ENCODE data around the gene TMEM141. TPM values are rescaled to one million over a fixed set of nuclear protein-coding genes. Genes with fewer than 3 reads are reported as not detected.
"Not testable (repeated sequence)": the region's sequence is repeated elsewhere in the genome, so short reads cannot be mapped to it uniquely, and the experiment has no call there.

The TMEM141 gene
- total RNA-seq, 1 donor from 2014 or later, result 69.8 TPM

DNA sequence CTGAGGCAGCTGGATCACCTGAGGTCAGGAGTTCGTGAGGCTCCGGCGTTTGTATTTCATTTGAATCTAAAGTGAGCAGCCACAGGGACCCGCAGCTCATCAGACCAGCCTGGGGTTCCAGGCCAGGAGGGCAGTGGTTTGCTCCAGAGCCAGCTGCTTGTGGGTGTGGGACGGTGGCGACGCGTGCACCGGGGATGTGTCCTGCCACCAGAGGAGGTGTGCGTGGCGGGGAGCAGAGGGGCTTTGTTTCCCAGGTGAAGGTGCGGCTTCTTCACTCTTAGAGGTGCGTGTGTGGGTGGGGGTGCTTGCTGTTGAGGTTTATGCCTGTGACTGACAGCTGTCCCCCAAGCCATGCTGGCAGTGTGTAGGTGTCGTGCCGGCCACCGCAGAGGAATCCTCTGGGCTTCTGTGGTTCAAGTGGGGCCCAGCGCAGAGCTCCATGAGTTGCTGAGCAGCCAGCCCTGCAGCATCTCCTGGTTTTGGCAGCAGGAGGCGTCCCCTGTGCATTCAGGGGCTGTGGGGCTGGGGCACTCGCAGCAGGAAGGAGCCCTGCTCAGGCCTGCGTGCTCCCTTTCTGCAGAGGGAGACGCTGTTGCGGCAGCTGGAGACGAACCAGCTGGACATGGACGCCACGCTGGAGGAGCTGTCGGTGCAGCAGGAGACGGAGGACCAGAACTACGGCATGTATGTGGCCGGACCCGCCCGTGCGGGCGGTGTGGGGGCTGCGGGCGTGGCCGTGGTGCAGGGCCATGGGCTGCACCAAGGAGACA is 44.2 kb downstream of the TMEM141 start:
- no peaks in the 10 kb centered on the region for H3K36me3 ChIP-seq (ENCODE audit: control insufficient read depth, insufficient read depth, low read length)
- H3K27me3 ChIP-seq (ENCODE audit: control insufficient read depth, insufficient read depth, low read length), result no peaks in the 10 kb centered on the region
- no peak overlapping the region for H3K4me3 ChIP-seq (ENCODE audit: low read depth, low read length)
- no peak for DNase-seq (ENCODE audit: low read depth)
- TF ChIP-seq, protein P1, sequence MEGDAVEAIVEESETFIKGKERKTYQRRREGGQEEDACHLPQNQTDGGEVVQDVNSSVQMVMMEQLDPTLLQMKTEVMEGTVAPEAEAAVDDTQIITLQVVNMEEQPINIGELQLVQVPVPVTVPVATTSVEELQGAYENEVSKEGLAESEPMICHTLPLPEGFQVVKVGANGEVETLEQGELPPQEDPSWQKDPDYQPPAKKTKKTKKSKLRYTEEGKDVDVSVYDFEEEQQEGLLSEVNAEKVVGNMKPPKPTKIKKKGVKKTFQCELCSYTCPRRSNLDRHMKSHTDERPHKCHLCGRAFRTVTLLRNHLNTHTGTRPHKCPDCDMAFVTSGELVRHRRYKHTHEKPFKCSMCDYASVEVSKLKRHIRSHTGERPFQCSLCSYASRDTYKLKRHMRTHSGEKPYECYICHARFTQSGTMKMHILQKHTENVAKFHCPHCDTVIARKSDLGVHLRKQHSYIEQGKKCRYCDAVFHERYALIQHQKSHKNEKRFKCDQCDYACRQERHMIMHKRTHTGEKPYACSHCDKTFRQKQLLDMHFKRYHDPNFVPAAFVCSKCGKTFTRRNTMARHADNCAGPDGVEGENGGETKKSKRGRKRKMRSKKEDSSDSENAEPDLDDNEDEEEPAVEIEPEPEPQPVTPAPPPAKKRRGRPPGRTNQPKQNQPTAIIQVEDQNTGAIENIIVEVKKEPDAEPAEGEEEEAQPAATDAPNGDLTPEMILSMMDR (IDR thresholded peaks at IDR 0.05; ENCODE audit: insufficient read depth, low read length, poor library complexity, severe bottlenecking), result no peak

DNA sequence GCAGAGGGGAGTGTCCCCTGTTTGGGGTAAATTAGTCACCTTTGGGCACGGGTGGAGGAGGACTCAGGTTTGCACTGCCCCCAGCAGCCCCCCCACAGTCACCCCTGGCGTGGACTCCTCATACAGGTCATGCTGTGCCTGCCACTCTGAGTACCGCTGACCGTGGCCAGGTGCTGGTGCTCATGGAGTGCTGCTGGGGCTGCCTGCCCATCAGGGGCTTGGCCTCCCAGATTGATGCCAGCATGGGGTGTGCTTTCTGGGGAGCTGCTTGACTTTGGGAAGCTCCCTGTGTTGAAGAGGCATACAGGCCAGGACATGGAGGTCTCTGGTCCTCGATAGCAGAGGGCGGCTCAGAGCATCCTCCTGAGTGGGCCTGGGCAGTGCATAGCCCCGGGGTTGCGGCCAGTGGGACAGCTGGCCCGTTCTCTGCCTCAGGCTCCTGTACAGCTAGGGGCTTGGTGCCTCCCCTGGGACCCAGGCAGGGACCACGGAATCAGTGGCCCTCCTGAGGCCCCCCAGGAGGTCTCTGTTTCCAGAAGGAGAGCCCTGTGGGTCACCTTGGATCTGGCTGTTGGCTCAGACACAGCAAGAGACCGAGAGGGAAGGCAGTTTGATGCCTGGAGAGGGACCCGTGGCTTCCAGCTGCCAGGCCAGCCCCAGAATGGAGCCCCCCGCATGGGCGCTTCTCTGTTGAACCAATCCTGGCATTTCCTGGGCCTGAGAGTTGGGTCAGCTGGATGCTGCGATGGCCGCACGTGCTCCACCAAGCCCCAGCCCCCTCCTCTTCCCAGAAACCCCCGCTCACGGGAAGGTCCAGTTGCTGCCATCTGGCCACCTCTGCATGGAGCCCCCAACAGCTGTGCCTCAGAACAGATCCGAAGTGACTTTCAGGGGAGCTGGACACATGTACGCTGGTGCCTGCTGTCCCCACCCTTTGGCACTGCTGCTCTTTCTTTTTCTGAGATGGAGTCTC is 45.1 kb downstream of the TMEM141 start:
- Histone ChIP-seq H3K36me3 (ENCODE audit: control insufficient read depth, insufficient read depth, low read length) (no peaks in the 10 kb centered on the region), H3K4me3 (ENCODE audit: low read depth, low read length) (no peak overlapping the region), H3K27me3 (ENCODE audit: control insufficient read depth, insufficient read depth, low read length) (no peaks in the 10 kb centered on the region)
- no peak for DNase-seq (ENCODE audit: low read depth)
- TF ChIP-seq, protein P1 (IDR thresholded peaks at IDR 0.05; ENCODE audit: insufficient read depth, low read length, poor library complexity, severe bottlenecking), result no peak

DNA sequence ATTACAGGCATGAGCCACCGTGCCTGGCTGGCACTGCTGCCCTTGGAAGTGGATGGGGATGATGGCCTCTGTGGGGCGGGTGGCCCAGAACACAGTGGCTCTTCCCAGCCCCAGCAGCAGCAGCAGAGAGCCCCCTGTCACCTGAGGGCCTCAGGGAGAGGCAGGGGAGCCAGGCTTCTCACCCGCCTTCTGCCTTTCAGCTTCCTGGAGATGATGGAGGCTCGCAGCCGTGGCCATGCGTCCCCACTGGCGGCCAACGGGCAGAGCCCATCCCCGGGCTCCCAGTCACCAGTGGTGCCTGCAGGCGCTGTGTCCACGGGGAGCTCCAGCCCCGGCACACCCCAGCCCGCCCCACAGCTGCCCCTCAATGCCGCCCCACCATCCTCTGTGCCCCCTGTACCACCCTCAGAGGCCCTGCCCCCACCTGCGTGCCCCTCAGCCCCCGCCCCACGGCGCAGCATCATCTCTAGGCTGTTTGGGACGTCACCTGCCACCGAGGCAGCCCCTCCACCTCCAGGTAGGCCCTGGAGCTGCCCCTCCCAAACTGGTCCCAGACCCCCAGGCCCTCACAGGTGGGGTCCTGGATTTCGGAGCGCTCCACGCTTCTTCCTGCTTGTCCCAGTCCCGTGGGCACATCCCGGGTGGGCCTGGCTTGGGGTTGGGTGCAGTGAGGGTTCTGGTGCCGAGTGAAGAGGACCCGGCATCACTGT is 46.2 kb downstream of the TMEM141 start:
- TF ChIP-seq, protein P1 (IDR thresholded peaks at IDR 0.05; ENCODE audit: insufficient read depth, low read length, poor library complexity, severe bottlenecking), result no peak
- Histone ChIP-seq H3K4me3 (ENCODE audit: low read depth, low read length) (no peak overlapping the region), H3K36me3 (ENCODE audit: control insufficient read depth, insufficient read depth, low read length) (no peaks in the 10 kb centered on the region), H3K27me3 (ENCODE audit: control insufficient read depth, insufficient read depth, low read length) (no peaks in the 10 kb centered on the region)
- no peak for DNase-seq (ENCODE audit: low read depth)

DNA sequence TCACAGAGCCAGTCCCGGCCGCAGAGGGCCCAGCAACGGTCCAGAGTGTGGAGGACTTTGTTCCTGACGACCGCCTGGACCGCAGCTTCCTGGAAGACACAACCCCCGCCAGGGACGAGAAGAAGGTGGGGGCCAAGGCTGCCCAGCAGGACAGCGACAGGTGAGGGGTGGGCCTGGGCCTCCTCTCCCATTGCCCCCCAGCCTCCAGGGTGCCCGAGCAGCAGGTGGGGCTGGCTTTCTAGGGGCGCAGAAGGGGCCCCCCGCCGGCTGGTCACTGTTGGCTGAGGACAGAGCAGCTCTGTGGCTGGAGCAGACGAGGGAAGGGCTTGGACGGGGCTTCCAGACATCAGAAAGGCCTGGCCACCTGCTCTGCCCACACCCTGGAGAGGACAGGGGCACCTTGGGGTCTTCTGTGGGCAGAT is 46.7 kb downstream of the TMEM141 start:
- H3K36me3 ChIP-seq (ENCODE audit: control insufficient read depth, insufficient read depth, low read length); DNase-seq (ENCODE audit: low read depth); H3K27me3 ChIP-seq (ENCODE audit: control insufficient read depth, insufficient read depth, low read length); H3K4me3 ChIP-seq (ENCODE audit: low read depth, low read length): not testable (repeated sequence)

DNA sequence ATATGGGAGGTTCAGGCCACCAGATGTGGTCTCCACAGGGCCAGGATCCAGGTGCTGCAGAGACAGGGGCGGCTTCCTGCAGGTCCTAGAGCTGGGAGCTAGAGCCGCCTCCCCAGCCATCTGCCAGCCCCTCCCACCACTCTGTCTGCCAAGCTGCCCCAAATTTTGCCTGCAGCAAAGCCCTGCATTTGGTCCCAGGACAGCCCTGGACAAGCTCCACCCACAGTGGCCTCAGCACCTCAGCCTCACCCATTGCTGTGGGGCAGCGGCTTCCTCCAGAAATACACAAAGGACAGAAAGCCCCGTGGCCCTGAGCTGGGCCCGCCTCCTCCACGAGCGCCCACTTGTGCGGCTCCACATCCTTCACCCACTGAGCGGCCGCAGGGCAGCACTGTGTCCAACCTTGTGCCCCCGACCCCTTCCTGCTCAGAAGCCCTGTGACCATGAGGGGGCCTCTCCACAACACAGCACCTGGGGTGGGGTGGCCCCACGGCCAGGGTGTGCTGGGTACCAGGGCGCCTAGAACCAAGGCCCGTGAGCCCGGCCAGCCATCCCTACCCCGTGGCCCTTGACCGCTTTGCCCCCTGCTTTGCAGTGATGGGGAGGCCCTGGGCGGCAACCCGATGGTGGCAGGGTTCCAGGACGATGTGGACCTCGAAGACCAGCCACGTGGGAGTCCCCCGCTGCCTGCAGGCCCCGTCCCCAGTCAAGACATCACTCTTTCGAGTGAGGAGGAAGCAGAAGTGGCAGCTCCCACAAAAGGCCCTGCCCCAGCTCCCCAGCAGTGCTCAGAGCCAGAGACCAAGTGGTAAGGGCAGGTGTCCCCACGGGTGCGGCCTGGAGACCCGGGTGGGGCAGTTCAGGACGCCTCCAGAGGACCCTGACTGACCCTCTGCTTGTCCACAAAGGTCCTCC is 47.4 kb downstream of the TMEM141 start:
- TF ChIP-seq, protein P1 (IDR thresholded peaks at IDR 0.05; ENCODE audit: insufficient read depth, low read length, poor library complexity, severe bottlenecking), result no peak
- H3K36me3 ChIP-seq (ENCODE audit: control insufficient read depth, insufficient read depth, low read length), result no peaks in the 10 kb centered on the region
- H3K27me3 ChIP-seq (ENCODE audit: control insufficient read depth, insufficient read depth, low read length), result peaks cover 5% of the 10 kb centered on the region
- no peak for DNase-seq (ENCODE audit: low read depth)
- H3K4me3 ChIP-seq (ENCODE audit: low read depth, low read length), result no peak overlapping the region
